ENCODE data around the gene CD151. TPM values are rescaled to one million over a fixed set of nuclear protein-coding genes. Genes with fewer than 3 reads are reported as not detected.

Gene CD151
- total and polyA plus RNA-seq, 4 donors: 182 to 556 (median 399) TPM

GRCh38 chr11:871472-871871, 38.7 kb downstream of the CD151 start:
- Histone ChIP-seq H3K4me1 (ENCODE audit: control insufficient read depth in 5 of 5, insufficient read depth in 5 of 5, low read length in 5 of 5) (peaks cover 0 to 8% (median 0%) of the 10 kb centered on the region in 5 donors), H3K9ac (ENCODE audit: insufficient read depth in 1 of 2, low read length in 2 of 2) (no peak overlapping the region), H3K27me3 (ENCODE audit: control insufficient read depth in 3 of 3, insufficient read depth in 3 of 3, low read length in 2 of 3) (no peaks in the 10 kb centered on the region), H3K9me3 (ENCODE audit: control insufficient read depth in 4 of 4, insufficient read depth in 3 of 4, low read length in 3 of 4) (no peaks in the 10 kb centered on the region), H3K4me3 (no peak overlapping the region), H3K36me3 (ENCODE audit: control insufficient read depth in 4 of 4, insufficient read depth in 4 of 4, low read length in 4 of 4) (peaks cover 0 to 10% (median 4%) of the 10 kb centered on the region in 4 donors), H3K27ac (ENCODE audit: low read depth in 1 of 2, low read length in 1 of 2) (no peak overlapping the region)
- WGBS, 2 donors: 77 to 84% methylated on average over 9 of the region's 9 CpGs
- DNase-seq (no peak), ATAC-seq (ENCODE audit: insufficient read depth, low FRiP score) (no peak)
- TF ChIP-seq CTCF (IDR thresholded peaks at IDR 0.05; ENCODE audit: control extremely low read depth, extremely low read depth): no peak

GRCh38 chr11:872799-873198, 40.0 kb downstream of the CD151 start:
- ATAC-seq (ENCODE audit: insufficient read depth, low FRiP score): no peak
- Histone ChIP-seq H3K9me3 (ENCODE audit: control insufficient read depth in 4 of 4, insufficient read depth in 3 of 4, low read length in 3 of 4) (no peaks in the 10 kb centered on the region), H3K9ac (ENCODE audit: insufficient read depth in 1 of 2, low read length in 2 of 2) (no peak overlapping the region), H3K27me3 (ENCODE audit: control insufficient read depth in 3 of 3, insufficient read depth in 3 of 3, low read length in 2 of 3) (no peaks in the 10 kb centered on the region), H3K36me3 (ENCODE audit: control insufficient read depth in 4 of 4, insufficient read depth in 4 of 4, low read length in 4 of 4) (peaks cover 0 to 6% (median 4%) of the 10 kb centered on the region in 4 donors), H3K4me1 (ENCODE audit: control insufficient read depth in 5 of 5, insufficient read depth in 5 of 5, low read length in 5 of 5) (peaks cover 0 to 8% (median 0%) of the 10 kb centered on the region in 5 donors), H3K4me3 (no peak overlapping the region), H3K27ac (ENCODE audit: low read depth in 1 of 2, low read length in 1 of 2) (no peak overlapping the region)
- no peak for TF ChIP-seq CTCF (IDR thresholded peaks at IDR 0.05; ENCODE audit: control extremely low read depth, extremely low read depth)
- WGBS, 2 donors: 91 to 94% methylated on average over 9 of the region's 9 CpGs
- no peak for DNase-seq

- H3K4me1 ChIP-seq (ENCODE audit: control insufficient read depth in 5 of 5, insufficient read depth in 5 of 5, low read length in 5 of 5): peaks cover 0 to 8% (median 0%) of the 10 kb centered on the region in 5 donors
- ATAC-seq (ENCODE audit: insufficient read depth, low FRiP score) (no peak), DNase-seq (peak in 2 of 3 donors; percentile 64 to 74)
- H3K4me3 ChIP-seq: no peak overlapping the region
- H3K36me3 ChIP-seq (ENCODE audit: control insufficient read depth in 4 of 4, insufficient read depth in 4 of 4, low read length in 4 of 4): peaks cover 0 to 6% (median 2%) of the 10 kb centered on the region in 4 donors
- no peaks in the 10 kb centered on the region for H3K9me3 ChIP-seq (ENCODE audit: control insufficient read depth in 4 of 4, insufficient read depth in 3 of 4, low read length in 3 of 4)
- 63 to 78% methylated on average over 12 of the region's 12 CpGs for WGBS, 2 donors
- TF ChIP-seq CTCF (IDR thresholded peaks at IDR 0.05; ENCODE audit: control extremely low read depth, extremely low read depth): no peak
- H3K27ac ChIP-seq (ENCODE audit: low read depth in 1 of 2, low read length in 1 of 2): no peak overlapping the region
- peak overlapping the region in 1 of 2 donors; percentile 11 for H3K9ac ChIP-seq (ENCODE audit: insufficient read depth in 1 of 2, low read length in 2 of 2)
- no peaks in the 10 kb centered on the region for H3K27me3 ChIP-seq (ENCODE audit: control insufficient read depth in 3 of 3, insufficient read depth in 3 of 3, low read length in 2 of 3)
Measured at GRCh38 chr11:873706-874105, 41.0 kb downstream of the CD151 start.

- ATAC-seq (ENCODE audit: insufficient read depth, low FRiP score) (no peak), DNase-seq (no peak)
- Histone ChIP-seq H3K36me3 (ENCODE audit: control insufficient read depth in 4 of 4, insufficient read depth in 4 of 4, low read length in 4 of 4) (peaks cover 0 to 12% (median 1%) of the 10 kb centered on the region in 4 donors), H3K9me3 (ENCODE audit: control insufficient read depth in 4 of 4, insufficient read depth in 3 of 4, low read length in 3 of 4) (no peaks in the 10 kb centered on the region), H3K4me3 (no peak overlapping the region), H3K27ac (ENCODE audit: low read depth in 1 of 2, low read length in 1 of 2) (no peak overlapping the region), H3K4me1 (ENCODE audit: control insufficient read depth in 5 of 5, insufficient read depth in 5 of 5, low read length in 5 of 5) (peaks cover 0 to 8% (median 0%) of the 10 kb centered on the region in 5 donors), H3K27me3 (ENCODE audit: control insufficient read depth in 3 of 3, insufficient read depth in 3 of 3, low read length in 2 of 3) (no peaks in the 10 kb centered on the region), H3K9ac (ENCODE audit: insufficient read depth in 1 of 2, low read length in 2 of 2) (no peak overlapping the region)
- TF ChIP-seq CTCF (IDR thresholded peaks at IDR 0.05; ENCODE audit: control extremely low read depth, extremely low read depth): no peak
- 94 to 97% methylated on average over 16 of the region's 16 CpGs for WGBS, 2 donors
Measured at GRCh38 chr11:875203-875602, 42.5 kb downstream of the CD151 start.

All from lung (tissue), 12 donors.